Mesothelial cell of epicardium (in vitro differentiated cells): ENCODE measurements around the gene DNAH7. TPM values are rescaled to one million over a fixed set of nuclear protein-coding genes. Genes with fewer than 3 reads are reported as not detected.

Experiments used
- DNase-seq, 2 experiments: peaks; one replicate each; pipeline ENCODE4 v3.0.0; 2021; ENCODE audit warnings: low spot score in 2 of 2; ENCODE audit not compliant: unreplicated experiment in 2 of 2
- H3K27ac Mint-ChIP-seq: 2 replicates; pipeline ENCODE4 v1.8.0; 2021; ENCODE audit warnings: mixed read lengths
- H3K27me3 Mint-ChIP-seq: 2 replicates; pipeline ENCODE4 v1.8.0; 2021; ENCODE audit warnings: low read depth, mixed read lengths
- H3K36me3 Mint-ChIP-seq: 2 replicates; pipeline ENCODE4 v1.8.0; 2021; ENCODE audit warnings: mixed read lengths
- H3K4me1 Mint-ChIP-seq: 2 replicates; pipeline ENCODE4 v1.8.0; 2021; ENCODE audit warnings: mixed read lengths
- H3K4me3 Mint-ChIP-seq: 2 replicates; pipeline ENCODE4 v1.8.0; 2021; ENCODE audit warnings: mild to moderate bottlenecking, moderate library complexity, mixed read lengths
- H3K9me3 Mint-ChIP-seq: 2 replicates; pipeline ENCODE4 v1.8.0; 2021; ENCODE audit warnings: mixed read lengths
- total RNA-seq: library from RNA; stranded (reverse); gene quantifications from 3 replicates; pipeline ENCODE4 v1.2.1, GENCODE V29; 2021
- TF ChIP-seq, protein P1 (sequence below): fragments of 200-600 bp; sonication (generic); IDR thresholded peaks from one replicate; pipeline ENCODE4 v1.5.0; 2021; ENCODE audit warnings: antibody characterized with exemption; ENCODE audit not compliant: unreplicated experiment

DNAH7 gene
- 0.63 to 0.86 TPM (median 0.71 TPM) in 3 replicates for total RNA-seq

DNA sequence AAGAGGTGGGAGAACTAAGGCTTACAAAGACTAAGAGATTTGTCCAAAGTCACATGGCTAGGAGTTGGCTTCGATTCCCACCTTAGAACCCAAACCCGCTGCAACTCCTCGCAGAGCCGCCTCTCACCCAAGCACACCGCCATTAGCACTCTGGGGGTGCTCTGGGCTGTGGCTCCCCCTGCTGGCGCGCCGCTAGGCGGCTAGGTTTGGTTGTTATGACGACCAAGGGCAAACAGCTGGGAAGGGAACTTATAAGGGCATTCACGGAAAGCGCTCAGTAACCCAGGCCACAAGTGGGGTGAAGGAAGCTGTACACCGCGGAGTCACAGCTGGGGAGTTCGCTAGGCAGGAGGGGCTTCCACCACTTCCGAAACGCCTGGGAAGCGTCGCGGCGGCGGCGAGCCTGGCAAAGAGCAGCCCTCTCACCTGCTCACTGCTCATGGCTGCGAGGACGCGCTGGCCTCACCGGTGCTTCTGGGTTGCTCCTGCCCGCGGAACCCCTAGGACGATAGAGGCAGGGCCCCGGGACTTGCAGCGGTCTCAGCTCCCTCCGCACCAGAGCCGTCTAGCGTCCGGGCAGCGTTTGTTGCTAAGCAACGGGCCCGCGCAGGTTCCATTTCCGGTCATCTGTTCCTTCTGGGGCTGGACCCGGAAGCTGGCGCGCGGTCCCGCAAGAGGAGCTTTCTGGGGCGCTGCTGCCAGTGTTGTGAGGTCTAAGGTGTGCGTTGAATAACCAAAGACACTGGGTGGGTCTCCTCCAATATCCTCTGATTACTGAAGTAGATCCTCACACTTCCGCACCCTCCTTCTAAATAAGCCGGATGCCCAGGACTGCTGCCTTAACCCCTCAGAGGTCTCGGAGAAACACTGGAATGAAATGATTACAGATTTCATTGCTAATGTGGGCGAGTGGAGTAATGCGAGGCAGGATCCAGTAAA, at the start of gene DNAH7:
Gene DNAH7 (minus strand): TSS at position 567 of the 939 bp plus-strand sequence. CDS start 126 bp downstream, at position 441.
- Mint-ChIP-seq H3K4me3 (peak within 1 kb of the TSS; percentile 97), H3K4me1 (peaks cover 3% of the 10 kb centered on the region)

DNA sequence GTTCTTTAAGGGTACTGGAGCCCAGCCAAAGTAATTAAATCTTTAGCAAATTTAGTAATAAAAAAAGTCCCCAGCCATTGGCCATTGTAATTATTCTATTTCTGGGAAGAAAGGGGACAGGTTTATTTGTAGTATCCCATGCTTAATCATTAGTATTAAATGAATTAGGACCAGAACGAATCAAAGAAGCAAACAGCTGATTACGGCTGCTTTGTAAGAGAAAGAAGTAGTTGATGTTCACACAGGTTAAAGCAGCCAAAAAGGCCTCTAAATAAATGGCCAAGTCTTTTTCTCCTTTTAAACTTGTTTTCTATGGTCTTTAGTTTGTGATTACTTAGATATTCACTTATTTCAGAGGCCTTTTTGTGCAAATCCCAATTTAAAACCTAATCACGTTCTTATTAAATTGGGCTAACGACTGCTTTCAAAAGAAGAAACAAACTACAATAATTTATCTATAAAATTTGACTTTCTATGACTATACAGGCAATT, 48.6 kb upstream of the DNAH7 start:
- H3K27me3 Mint-ChIP-seq = no peaks in the 10 kb centered on the region
- no peak overlapping the region for H3K4me3 Mint-ChIP-seq
- no peak overlapping the region for H3K27ac Mint-ChIP-seq
- peaks cover 12% of the 10 kb centered on the region for H3K9me3 Mint-ChIP-seq
- peaks cover 4% of the 10 kb centered on the region for H3K36me3 Mint-ChIP-seq
- H3K4me1 Mint-ChIP-seq = peaks cover 24% of the 10 kb centered on the region
- DNase-seq = no peak
- TF ChIP-seq, protein P1, sequence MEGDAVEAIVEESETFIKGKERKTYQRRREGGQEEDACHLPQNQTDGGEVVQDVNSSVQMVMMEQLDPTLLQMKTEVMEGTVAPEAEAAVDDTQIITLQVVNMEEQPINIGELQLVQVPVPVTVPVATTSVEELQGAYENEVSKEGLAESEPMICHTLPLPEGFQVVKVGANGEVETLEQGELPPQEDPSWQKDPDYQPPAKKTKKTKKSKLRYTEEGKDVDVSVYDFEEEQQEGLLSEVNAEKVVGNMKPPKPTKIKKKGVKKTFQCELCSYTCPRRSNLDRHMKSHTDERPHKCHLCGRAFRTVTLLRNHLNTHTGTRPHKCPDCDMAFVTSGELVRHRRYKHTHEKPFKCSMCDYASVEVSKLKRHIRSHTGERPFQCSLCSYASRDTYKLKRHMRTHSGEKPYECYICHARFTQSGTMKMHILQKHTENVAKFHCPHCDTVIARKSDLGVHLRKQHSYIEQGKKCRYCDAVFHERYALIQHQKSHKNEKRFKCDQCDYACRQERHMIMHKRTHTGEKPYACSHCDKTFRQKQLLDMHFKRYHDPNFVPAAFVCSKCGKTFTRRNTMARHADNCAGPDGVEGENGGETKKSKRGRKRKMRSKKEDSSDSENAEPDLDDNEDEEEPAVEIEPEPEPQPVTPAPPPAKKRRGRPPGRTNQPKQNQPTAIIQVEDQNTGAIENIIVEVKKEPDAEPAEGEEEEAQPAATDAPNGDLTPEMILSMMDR = no peak

More for the DNA sequence above, at the start of gene DNAH7:
- H3K36me3 Mint-ChIP-seq = no peaks in the 10 kb centered on the region
- peaks cover under 1% of the 10 kb centered on the region for H3K27me3 Mint-ChIP-seq
- H3K9me3 Mint-ChIP-seq = no peaks in the 10 kb centered on the region
- TF ChIP-seq, protein P1 = peak; percentile 80
- DNase-seq = peak; percentile 68 to 86
- H3K27ac Mint-ChIP-seq = peak within 1 kb of the TSS; percentile 95

DNA sequence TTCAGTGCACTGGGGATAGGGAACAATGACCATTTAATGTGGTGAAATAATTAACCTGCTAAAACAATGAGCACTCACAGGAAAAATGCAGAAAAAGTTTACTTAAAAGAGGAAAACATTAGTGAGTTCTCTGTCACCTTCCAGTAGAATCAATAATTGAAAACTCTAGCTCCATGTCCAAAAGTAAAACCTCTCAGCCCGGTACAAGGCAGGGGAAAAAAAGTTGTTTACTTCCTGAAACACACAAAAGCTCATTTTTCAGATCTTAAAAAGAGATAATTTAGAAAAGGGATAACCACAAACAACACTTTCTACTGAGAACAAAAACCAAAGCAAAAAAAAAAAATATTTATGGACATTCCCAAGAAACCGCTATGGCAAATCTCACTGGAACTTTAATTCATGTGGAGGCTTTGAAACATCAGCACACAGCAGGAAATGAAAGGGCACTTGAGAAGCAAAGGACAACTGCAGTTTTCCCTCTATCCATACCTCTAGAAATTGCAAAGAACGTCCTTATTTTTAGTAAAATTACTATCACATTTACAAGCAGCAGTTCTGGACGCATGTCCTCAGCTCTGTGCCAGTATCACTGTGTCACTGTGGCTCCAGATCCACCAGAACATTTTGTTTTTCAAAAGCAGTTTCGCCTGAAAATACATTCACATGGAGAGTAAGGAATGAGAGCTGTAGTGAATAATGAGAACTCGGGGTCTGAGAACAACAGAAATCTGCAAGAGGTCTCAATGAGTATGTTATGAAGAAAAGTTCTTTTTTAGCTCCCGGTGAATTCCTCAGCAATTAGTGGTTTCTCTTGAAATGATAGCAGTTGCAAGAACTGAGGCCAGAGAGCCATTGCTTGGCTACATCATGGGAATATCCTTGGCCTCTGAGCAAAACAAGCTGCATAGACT, 44.7 kb upstream of the DNAH7 start:
- TF ChIP-seq, protein P1 = no peak
- H3K36me3 Mint-ChIP-seq = no peaks in the 10 kb centered on the region
- H3K27ac Mint-ChIP-seq = peak overlapping the region; percentile 96
- no peak overlapping the region for H3K4me3 Mint-ChIP-seq
- H3K27me3 Mint-ChIP-seq = no peaks in the 10 kb centered on the region
- DNase-seq = no peak
- H3K9me3 Mint-ChIP-seq = no peaks in the 10 kb centered on the region
- peaks cover 28% of the 10 kb centered on the region for H3K4me1 Mint-ChIP-seq

DNA sequence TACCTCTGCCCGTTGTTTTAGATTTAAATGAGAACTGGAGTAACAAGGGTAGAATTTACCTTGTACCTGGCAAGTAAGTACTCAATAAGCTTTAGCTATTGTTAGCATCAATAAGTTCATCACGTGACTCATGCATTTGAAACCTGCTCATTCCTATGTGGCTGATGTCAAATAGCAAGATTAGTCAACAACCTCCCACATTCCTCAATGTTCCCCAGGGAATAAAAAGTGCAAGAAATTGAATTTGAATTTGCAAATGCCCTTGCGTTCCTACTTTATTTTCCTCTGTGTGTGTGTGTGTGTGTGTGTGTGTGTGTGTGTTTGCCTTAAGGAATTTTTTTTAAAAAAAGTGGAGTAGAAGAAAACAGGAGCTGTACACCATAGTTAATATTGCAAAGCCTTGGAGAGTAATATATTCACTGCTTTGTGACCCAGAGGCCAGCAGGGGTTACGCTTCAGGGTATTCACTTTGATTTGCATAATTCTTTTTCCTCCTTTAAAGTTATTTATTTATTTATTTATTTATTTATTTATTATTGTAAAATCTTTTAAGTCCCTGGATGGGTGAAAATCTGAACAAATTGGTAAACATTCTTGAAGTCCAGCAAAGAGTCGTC, 43.9 kb upstream of the DNAH7 start:
- peaks cover 28% of the 10 kb centered on the region for H3K4me1 Mint-ChIP-seq
- no peaks in the 10 kb centered on the region for H3K9me3 Mint-ChIP-seq
- no peak for DNase-seq
- H3K27me3 Mint-ChIP-seq = no peaks in the 10 kb centered on the region
- no peaks in the 10 kb centered on the region for H3K36me3 Mint-ChIP-seq
- TF ChIP-seq, protein P1 = no peak
- H3K4me3 Mint-ChIP-seq = no peak overlapping the region
- no peak overlapping the region for H3K27ac Mint-ChIP-seq

DNA sequence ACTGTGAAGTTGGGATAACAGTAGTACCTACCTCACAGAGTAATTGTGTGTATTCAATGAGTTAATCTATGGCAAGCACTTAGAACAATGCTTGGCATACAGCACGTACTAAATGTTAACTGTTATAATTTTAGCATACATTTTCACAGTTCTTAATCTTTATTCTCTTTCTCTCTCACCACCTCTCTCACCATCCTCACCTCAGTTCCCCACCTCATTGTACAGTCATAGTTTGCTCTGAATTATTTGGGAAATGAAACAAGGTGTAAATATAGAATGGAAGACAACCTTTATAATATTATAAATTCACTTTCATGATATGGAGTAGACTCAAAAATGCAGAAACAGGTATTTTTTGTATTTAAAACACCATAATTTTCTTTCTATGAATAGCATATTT, 40.0 kb upstream of the DNAH7 start:
- H3K27me3 Mint-ChIP-seq = no peaks in the 10 kb centered on the region
- no peaks in the 10 kb centered on the region for H3K36me3 Mint-ChIP-seq
- H3K4me3 Mint-ChIP-seq = no peak overlapping the region
- no peak for DNase-seq
- no peaks in the 10 kb centered on the region for H3K9me3 Mint-ChIP-seq
- H3K4me1 Mint-ChIP-seq = peaks cover 24% of the 10 kb centered on the region
- no peak overlapping the region for H3K27ac Mint-ChIP-seq
- TF ChIP-seq, protein P1 = no peak
